OCI-LY7 (cell line): ENCODE results near the gene CCDC187. TPM values are rescaled to one million over a fixed set of nuclear protein-coding genes. Genes with fewer than 3 reads are reported as not detected.

Experiments
- BruUV-seq: library from RNA; stranded (reverse); fragments of 400-500 nt; replicated peaks from 2 replicates; lab custom pipeline; 2021; lab: Mats Ljungman, UMichigan
- CTCF ChIA-PET: fragments of 300-600 bp; sonication (Branson Sonifier 250); formaldehyde crosslinking; loops from one replicate; lab custom pipeline; 2022; ENCODE audit warnings: antibody characterized with exemption; ENCODE audit not compliant: unreplicated experiment; lab: Charles Lee
- POLR2A ChIA-PET: fragments of 300-600 bp; sonication (Branson Sonifier 250); formaldehyde crosslinking; loops from one replicate; lab custom pipeline; 2022; ENCODE audit warnings: antibody characterized with exemption; lab: Charles Lee
- DNase-seq: peaks from one replicate; pipeline ENCODE4 v3.0.0-alpha.2; 2015; ENCODE audit warnings: low spot score
- H2AFZ ChIP-seq: fragments of 200-600 bp; sonication (generic), shearing (Covaris generic); 2 replicates; pipeline ENCODE4 v1.6.1; 2014; ENCODE audit warnings: mild to moderate bottlenecking, antibody characterized with exemption, low read length, moderate library complexity
- H3K27ac ChIP-seq: fragments of 200-600 bp; sonication (generic); 2 replicates; pipeline ENCODE4 v1.5.1; 2014; ENCODE audit warnings: mixed run types, low read depth, mild to moderate bottlenecking, moderate library complexity, low read length, inconsistent platforms; ENCODE audit not compliant: poor library complexity, severe bottlenecking
- H3K36me3 ChIP-seq: fragments of 200-600 bp; sonication (generic); 2 replicates; pipeline ENCODE4 v1.6.1; 2014; ENCODE audit warnings: mild to moderate bottlenecking, antibody characterized with exemption, low read length, moderate library complexity, mixed read lengths; ENCODE audit not compliant: insufficient read depth
- H3K4me1 ChIP-seq: fragments of 200-600 bp; sonication (generic); 2 replicates; pipeline ENCODE4 v1.5.1; 2014; ENCODE audit warnings: mild to moderate bottlenecking, low read length; ENCODE audit not compliant: insufficient read depth, poor library complexity, severe bottlenecking
- H3K4me2 ChIP-seq: fragments of 200-600 bp; sonication (generic); 2 replicates; pipeline ENCODE4 v1.6.1; 2014; ENCODE audit warnings: mild to moderate bottlenecking, low read length
- H3K4me3 ChIP-seq: fragments of 200-600 bp; sonication (generic); 2 replicates; pipeline ENCODE4 v1.5.1; 2014; ENCODE audit warnings: mild to moderate bottlenecking, low read depth, low read length; ENCODE audit not compliant: poor library complexity, severe bottlenecking
- H3K79me2 ChIP-seq: fragments of 200-600 bp; sonication (generic); 2 replicates; pipeline ENCODE4 v1.6.1; 2016; ENCODE audit warnings: low read depth, mild to moderate bottlenecking, low read length, moderate library complexity, mixed read lengths; ENCODE audit not compliant: insufficient read depth
- H3K9me2 ChIP-seq: fragments of 200-600 bp; sonication (generic); 2 replicates; pipeline ENCODE4 v1.6.1; 2016; ENCODE audit warnings: mild to moderate bottlenecking, low read length, mixed read lengths; ENCODE audit not compliant: insufficient read depth
- H3K9me3 ChIP-seq: fragments of 200-600 bp; sonication (generic); 2 replicates; pipeline ENCODE4 v1.6.1; 2014; ENCODE audit warnings: mild to moderate bottlenecking, mixed run types, low read length, mixed read lengths
- H4K20me1 ChIP-seq: fragments of 200-600 bp; sonication (generic); 2 replicates; pipeline ENCODE4 v1.6.1; 2014; ENCODE audit warnings: mild to moderate bottlenecking, antibody characterized with exemption, low read length, moderate library complexity, mixed read lengths; ENCODE audit not compliant: insufficient read depth
- EZH2phosphoT487 ChIP-seq: fragments of 200-600 bp; sonication (generic); IDR thresholded peaks from 2 replicates; pipeline ENCODE4 v1.6.1; 2018; ENCODE audit warnings: low read depth, borderline replicate concordance, mild to moderate bottlenecking, mixed run types, antibody characterized with exemption, low read length, moderate library complexity, mixed read lengths
- intact Hi-C: fragments of 100-400 bp; cut with micrococcal nuclease; formaldehyde crosslinking; loops from one replicate; pipeline ENCODE4 v1.10.0; 2022; ENCODE audit not compliant: unreplicated experiment
- total RNA-seq, 2 experiments: library from RNA; depleted of rRNA in 1 of 2; stranded (reverse); fragments of >200 nt in 1 of 2; shearing (Covaris generic) in 1 of 2; gene quantifications; 2 replicates each; pipeline ENCODE4 v1.2.3, GENCODE V29; 2014 to 2022
- TF ChIP-seq, protein P1 (sequence below): fragments of 200-600 bp; sonication (generic); conservative IDR thresholded peaks from 2 replicates; pipeline ENCODE4 v1.5.1; 2014; ENCODE audit warnings: mild to moderate bottlenecking, antibody characterized with exemption, low read length, moderate library complexity, mixed read lengths

The CCDC187 gene
- total RNA-seq, 2 experiments from 2014 or later, result not detected

DNA sequence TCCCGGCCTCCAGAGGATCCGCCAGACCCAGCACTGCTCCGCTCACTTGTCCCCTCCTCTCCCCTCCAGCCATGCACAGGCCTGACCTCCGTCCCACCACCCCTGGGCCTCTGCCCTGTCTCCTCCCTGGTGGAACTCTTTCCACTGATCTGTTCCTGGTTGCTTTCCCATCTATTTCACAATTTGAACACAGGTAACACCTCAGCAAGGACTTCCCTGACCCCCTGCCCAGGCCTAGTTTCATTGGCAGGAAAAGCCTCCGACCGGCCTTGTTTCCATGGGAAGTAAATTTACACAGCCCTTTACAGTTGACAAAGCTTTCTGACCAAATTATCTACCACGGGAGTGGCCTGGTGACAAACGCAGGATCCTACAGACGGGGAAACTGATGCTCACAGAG is 73.1 kb downstream of the CCDC187 start:
- Histone ChIP-seq H2AFZ (no peak overlapping the region), H3K79me2 (peaks cover 35% of the 10 kb centered on the region), H3K4me2 (no peak overlapping the region), H3K9me2 (no peaks in the 10 kb centered on the region), H3K4me3 (no peak overlapping the region), H3K9me3 (no peaks in the 10 kb centered on the region), H4K20me1 (no peaks in the 10 kb centered on the region), H3K4me1 (peaks cover 23% of the 10 kb centered on the region), H3K36me3 (peaks cover 79% of the 10 kb centered on the region), H3K27ac (no peak overlapping the region)
- CTCF ChIA-PET, result no interaction called here
- intact Hi-C loops, result no loop called here
- DNase-seq, result no peak
- no TSS peak for BruUV-seq
- POLR2A ChIA-PET, result no interaction called here
- TF ChIP-seq, protein P1, sequence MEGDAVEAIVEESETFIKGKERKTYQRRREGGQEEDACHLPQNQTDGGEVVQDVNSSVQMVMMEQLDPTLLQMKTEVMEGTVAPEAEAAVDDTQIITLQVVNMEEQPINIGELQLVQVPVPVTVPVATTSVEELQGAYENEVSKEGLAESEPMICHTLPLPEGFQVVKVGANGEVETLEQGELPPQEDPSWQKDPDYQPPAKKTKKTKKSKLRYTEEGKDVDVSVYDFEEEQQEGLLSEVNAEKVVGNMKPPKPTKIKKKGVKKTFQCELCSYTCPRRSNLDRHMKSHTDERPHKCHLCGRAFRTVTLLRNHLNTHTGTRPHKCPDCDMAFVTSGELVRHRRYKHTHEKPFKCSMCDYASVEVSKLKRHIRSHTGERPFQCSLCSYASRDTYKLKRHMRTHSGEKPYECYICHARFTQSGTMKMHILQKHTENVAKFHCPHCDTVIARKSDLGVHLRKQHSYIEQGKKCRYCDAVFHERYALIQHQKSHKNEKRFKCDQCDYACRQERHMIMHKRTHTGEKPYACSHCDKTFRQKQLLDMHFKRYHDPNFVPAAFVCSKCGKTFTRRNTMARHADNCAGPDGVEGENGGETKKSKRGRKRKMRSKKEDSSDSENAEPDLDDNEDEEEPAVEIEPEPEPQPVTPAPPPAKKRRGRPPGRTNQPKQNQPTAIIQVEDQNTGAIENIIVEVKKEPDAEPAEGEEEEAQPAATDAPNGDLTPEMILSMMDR, result no peak
- no peak for TF ChIP-seq EZH2phosphoT487

DNA sequence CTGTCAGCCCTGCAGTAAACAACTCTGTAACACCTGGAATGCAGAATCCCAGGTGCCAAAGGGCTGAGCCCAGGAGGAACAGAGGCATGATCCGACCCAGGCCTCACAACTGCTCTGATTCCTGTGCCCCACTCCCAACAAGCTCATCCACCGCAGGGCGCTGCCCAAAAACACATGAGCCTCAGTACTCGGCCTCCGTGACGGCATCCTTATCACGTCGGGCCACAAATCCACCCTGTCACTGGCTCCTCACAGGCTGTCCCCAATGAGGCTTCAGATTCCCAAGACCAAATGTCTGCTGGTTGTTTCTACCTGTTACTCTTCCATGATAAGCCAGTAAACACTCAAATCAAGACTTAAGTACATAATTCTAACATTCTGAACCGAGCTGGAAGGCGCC is 73.5 kb downstream of the CCDC187 start:
- intact Hi-C loops, result no loop called here
- H2AFZ ChIP-seq, result no peak overlapping the region
- H3K4me3 ChIP-seq, result no peak overlapping the region
- H3K9me2 ChIP-seq, result no peaks in the 10 kb centered on the region
- H4K20me1 ChIP-seq, result no peaks in the 10 kb centered on the region
- no TSS peak for BruUV-seq
- H3K27ac ChIP-seq, result no peak overlapping the region
- DNase-seq, result no peak
- peaks cover 75% of the 10 kb centered on the region for H3K36me3 ChIP-seq
- peaks cover 27% of the 10 kb centered on the region for H3K4me1 ChIP-seq
- H3K9me3 ChIP-seq, result no peaks in the 10 kb centered on the region
- CTCF ChIA-PET, result no interaction called here
- POLR2A ChIA-PET, result no interaction called here
- TF ChIP-seq EZH2phosphoT487, result no peak
- TF ChIP-seq, protein P1, result no peak
- H3K79me2 ChIP-seq, result peaks cover 35% of the 10 kb centered on the region
- H3K4me2 ChIP-seq, result no peak overlapping the region

- peaks cover 37% of the 10 kb centered on the region for H3K4me1 ChIP-seq
- H3K36me3 ChIP-seq, result peaks cover 73% of the 10 kb centered on the region
- CTCF ChIA-PET, result no interaction called here
- peaks cover 42% of the 10 kb centered on the region for H3K79me2 ChIP-seq
- BruUV-seq, result no TSS peak
- H3K4me2 ChIP-seq, result no peak overlapping the region
- no peaks in the 10 kb centered on the region for H3K9me3 ChIP-seq
- no peak overlapping the region for H2AFZ ChIP-seq
- H3K9me2 ChIP-seq, result no peaks in the 10 kb centered on the region
- no peak for DNase-seq
- intact Hi-C loops, result no loop called here
- TF ChIP-seq, protein P1, result no peak
- no peak for TF ChIP-seq EZH2phosphoT487
- no peak overlapping the region for H3K27ac ChIP-seq
- POLR2A ChIA-PET, result no interaction called here
- H3K4me3 ChIP-seq, result no peak overlapping the region
- H4K20me1 ChIP-seq, result no peaks in the 10 kb centered on the region
Measured at GRCh38 chr9:136229096-136230065, 74.5 kb downstream of the CCDC187 start.
